ENCODE results near the gene TPTE2.
"Not testable (repeated sequence)": the region's sequence is repeated elsewhere in the genome, so short reads cannot be mapped to it uniquely, and the experiment has no call there.

The TPTE2 gene

DNA sequence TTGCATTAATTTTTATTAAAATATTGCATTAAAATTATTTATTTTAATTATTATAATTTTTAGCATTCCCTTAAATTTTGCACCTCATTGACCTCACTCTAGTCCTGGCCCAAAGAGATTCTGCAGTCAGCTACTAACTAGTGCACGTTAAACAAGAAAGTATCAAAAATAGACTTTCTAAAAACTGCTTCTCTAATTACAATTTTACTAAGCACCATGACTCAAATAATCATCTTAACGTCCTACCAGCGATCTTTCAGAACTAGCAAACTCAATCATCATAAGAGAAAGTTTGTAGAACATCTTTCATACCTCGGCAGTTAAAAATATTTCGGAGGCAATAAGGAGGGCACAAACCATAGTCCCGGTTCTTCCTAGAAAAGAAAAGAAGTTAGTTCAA, 123.6 kb downstream of the TPTE2 start:
- H3K4me3 ChIP-seq (ENCODE audit: extremely low read depth, insufficient read depth, low read length, poor library complexity, severe bottlenecking); H3K4me1 ChIP-seq (ENCODE audit: control insufficient read depth, insufficient read depth, low read length, poor library complexity, severe bottlenecking); H3K36me3 ChIP-seq (ENCODE audit: control insufficient read depth, insufficient read depth, low read length); H3K27ac ChIP-seq (ENCODE audit: low read depth, low read length, severe bottlenecking); H3K9me3 ChIP-seq (ENCODE audit: control insufficient read depth, low read length): not testable (repeated sequence)
- WGBS, 2 experiments (ENCODE audit: insufficient coverage in 2 of 2), result 22 to 29% methylated on average over 1 to 3 of the region's 6 CpGs

DNA sequence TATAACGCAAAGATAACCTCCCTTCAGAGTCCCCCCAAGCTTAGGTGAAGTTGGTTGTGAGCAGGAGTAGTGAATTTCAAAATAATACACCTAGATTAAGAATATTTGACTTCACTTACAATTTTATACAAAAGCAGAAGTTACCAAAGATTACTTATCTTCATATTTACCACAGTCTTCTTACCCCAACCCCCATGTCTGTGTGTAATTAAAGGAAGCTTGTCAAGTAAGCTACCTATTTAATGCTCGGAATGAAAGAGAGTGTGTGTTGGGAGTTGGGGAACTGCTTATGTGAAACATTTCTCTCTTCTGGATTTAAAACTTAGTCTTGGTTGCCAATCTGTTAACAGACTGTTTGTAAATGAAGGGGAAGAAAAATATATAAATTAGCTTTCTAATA, 139.1 kb downstream of the TPTE2 start:
- not testable (repeated sequence) for H3K4me3 ChIP-seq (ENCODE audit: extremely low read depth, insufficient read depth, low read length, poor library complexity, severe bottlenecking); H3K9me3 ChIP-seq (ENCODE audit: control insufficient read depth, low read length); H3K36me3 ChIP-seq (ENCODE audit: control insufficient read depth, insufficient read depth, low read length); H3K4me1 ChIP-seq (ENCODE audit: control insufficient read depth, insufficient read depth, low read length, poor library complexity, severe bottlenecking); H3K27ac ChIP-seq (ENCODE audit: low read depth, low read length, severe bottlenecking)
- WGBS, 2 experiments (ENCODE audit: insufficient coverage in 2 of 2), result no CpG with 5 or more reads among the region's 2 CpGs

DNA sequence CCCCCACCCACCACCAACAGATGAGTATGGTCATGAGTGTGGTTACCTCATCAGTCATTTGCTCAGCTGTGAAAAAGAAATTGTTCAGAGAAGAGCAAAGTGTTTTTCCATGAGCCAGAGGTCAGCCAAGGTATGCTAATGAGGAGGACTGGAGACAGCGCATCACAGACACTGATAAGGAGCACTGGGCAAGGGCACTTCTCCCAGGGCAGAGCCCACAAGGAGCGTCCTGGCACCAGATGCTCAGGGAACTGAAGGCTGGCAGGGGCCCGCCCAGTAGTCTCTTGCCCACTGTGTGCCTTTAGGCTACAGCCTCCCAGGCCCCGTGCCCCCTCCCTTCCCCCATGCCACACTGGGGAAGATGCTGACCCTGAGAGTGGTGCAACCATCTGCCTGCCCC, 148.8 kb downstream of the TPTE2 start:
- H3K9me3 ChIP-seq (ENCODE audit: control insufficient read depth, low read length), result peaks cover 16% of the 10 kb centered on the region
- H3K4me3 ChIP-seq (ENCODE audit: extremely low read depth, insufficient read depth, low read length, poor library complexity, severe bottlenecking); H3K27ac ChIP-seq (ENCODE audit: low read depth, low read length, severe bottlenecking); H3K4me1 ChIP-seq (ENCODE audit: control insufficient read depth, insufficient read depth, low read length, poor library complexity, severe bottlenecking); H3K36me3 ChIP-seq (ENCODE audit: control insufficient read depth, insufficient read depth, low read length): not testable (repeated sequence)
- 42 to 67% methylated on average over 2 of the region's 4 CpGs for WGBS, 2 experiments (ENCODE audit: insufficient coverage in 2 of 2)

DNA sequence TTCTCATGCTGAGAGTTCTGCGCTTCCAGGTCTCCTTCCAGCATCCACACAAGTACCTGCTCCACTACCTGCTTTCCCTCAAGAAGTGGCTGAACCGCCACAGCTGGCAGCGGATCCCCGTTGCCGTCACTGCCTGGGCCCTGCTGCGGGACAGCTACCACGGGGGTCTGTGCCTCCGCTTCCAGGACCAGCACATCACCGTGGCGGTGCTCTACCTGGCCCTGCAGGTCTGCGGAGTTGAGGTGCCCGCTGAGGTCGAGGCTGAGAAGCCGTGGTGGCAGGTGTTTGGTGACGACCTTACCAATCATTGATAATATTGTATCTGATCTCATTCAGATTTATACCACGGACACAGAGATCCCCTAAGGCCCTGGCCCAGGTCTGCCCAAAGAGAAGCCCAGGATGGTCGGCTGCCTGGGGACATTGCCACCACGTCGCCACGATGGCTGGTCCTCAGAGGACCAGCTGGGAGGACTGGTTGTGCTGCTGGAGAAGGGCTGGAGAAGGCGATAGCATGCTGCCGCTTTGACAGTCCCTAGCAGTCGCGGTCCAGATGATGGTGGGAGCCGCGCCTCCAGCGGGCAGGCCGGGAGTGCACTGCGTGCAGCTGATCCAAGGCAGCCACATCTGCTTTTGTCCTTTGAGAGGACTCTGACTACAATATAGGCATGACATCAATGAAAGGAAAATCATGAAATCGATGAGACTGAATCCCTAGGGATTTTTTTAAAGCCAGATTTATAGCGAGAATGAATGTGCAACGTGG, 178.4 kb downstream of the TPTE2 start:
- peaks cover 25% of the 10 kb centered on the region for H3K9me3 ChIP-seq (ENCODE audit: control insufficient read depth, low read length)
- not testable (repeated sequence) for H3K36me3 ChIP-seq (ENCODE audit: control insufficient read depth, insufficient read depth, low read length); H3K27ac ChIP-seq (ENCODE audit: low read depth, low read length, severe bottlenecking); H3K4me1 ChIP-seq (ENCODE audit: control insufficient read depth, insufficient read depth, low read length, poor library complexity, severe bottlenecking); H3K4me3 ChIP-seq (ENCODE audit: extremely low read depth, insufficient read depth, low read length, poor library complexity, severe bottlenecking)
- WGBS, 2 experiments (ENCODE audit: insufficient coverage in 2 of 2), result 81 to 90% methylated on average over 24 to 27 of the region's 32 CpGs

DNA sequence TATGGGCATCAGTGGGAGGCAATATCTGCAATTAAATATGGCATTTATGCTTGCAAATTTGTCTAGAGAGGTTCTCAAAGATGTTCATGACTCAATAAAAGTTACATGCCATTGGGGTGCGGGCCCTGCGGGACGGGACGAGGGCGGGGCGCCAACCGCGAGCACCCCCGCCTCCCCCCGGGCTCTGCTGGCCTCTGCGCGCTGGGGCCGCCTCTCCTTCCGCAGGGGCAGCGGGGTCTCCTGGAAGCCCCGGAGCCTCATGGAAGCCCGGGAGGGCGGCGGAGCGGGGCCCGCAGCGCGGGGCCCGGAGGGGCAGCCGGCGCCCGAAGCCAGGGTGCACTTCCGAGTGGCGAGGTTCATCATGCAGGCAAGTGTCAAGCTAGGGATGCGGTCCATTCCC, 179.2 kb downstream of the TPTE2 start:
- 86 to 96% methylated on average over 9 to 27 of the region's 30 CpGs for WGBS, 2 experiments (ENCODE audit: insufficient coverage in 2 of 2)
- Histone ChIP-seq H3K36me3 (ENCODE audit: control insufficient read depth, insufficient read depth, low read length) (no peaks in the 10 kb centered on the region), H3K9me3 (ENCODE audit: control insufficient read depth, low read length) (peaks cover 25% of the 10 kb centered on the region), H3K27ac (ENCODE audit: low read depth, low read length, severe bottlenecking) (no peak overlapping the region), H3K4me1 (ENCODE audit: control insufficient read depth, insufficient read depth, low read length, poor library complexity, severe bottlenecking) (no peaks in the 10 kb centered on the region), H3K4me3 (ENCODE audit: extremely low read depth, insufficient read depth, low read length, poor library complexity, severe bottlenecking) (no peak overlapping the region)
